Measurements from ENCODE around the gene DCUN1D3. TPM values are rescaled to one million over a fixed set of nuclear protein-coding genes. Genes with fewer than 3 reads are reported as not detected.
A peak's percentile ranks its signal among the peaks of the same experiment; 100 is the strongest.

Gene DCUN1D3
- total and polyA plus RNA-seq, 7 donors, result 2.2 to 19.6 (median 8.6) TPM

GRCh38 chr16:20871941-20872815, 28.0 kb downstream of the DCUN1D3 start:
- Histone ChIP-seq H3K9me3 (no peaks in the 10 kb centered on the region), H3K4me1 (peaks cover 57% of the 10 kb centered on the region), H3K36me3 (ENCODE audit: insufficient read depth in 1 of 2, low read depth in 1 of 2) (no peaks in the 10 kb centered on the region), H3K4me3 (no peak overlapping the region), H3K27me3 (ENCODE audit: insufficient read depth in 3 of 3, low read length in 2 of 3) (no peaks in the 10 kb centered on the region), H3K27ac (no peak overlapping the region)
- no peak for TF ChIP-seq CTCF (IDR thresholded peaks at IDR 0.05)
- DNase-seq (no peak), ATAC-seq (no peak)
- 81 to 85% (median 84%) methylated on average over 9 of the region's 9 CpGs for WGBS, 3 donors
- intact Hi-C loops (cut with DNase I), result no loop called here

- no peak overlapping the region for H3K4me3 ChIP-seq
- TF ChIP-seq CTCF (IDR thresholded peaks at IDR 0.05), result no peak
- ATAC-seq (no peak), DNase-seq (no peak)
- no peaks in the 10 kb centered on the region for H3K9me3 ChIP-seq
- H3K4me1 ChIP-seq, result peaks cover 66% of the 10 kb centered on the region
- intact Hi-C loops (cut with DNase I), result no loop called here
- no peaks in the 10 kb centered on the region for H3K36me3 ChIP-seq (ENCODE audit: insufficient read depth in 1 of 2, low read depth in 1 of 2)
- 8 to 60% (median 17%) methylated on average over 2 of the region's 2 CpGs for WGBS, 3 donors
- H3K27me3 ChIP-seq (ENCODE audit: insufficient read depth in 3 of 3, low read length in 2 of 3), result no peaks in the 10 kb centered on the region
- no peak overlapping the region for H3K27ac ChIP-seq
These were observed 28.9 kb downstream of the DCUN1D3 start for GRCh38 chr16:20871258-20871657.

GRCh38 chr16:20870122-20870820, 29.9 kb downstream of the DCUN1D3 start:
- H3K36me3 ChIP-seq (ENCODE audit: insufficient read depth in 1 of 2, low read depth in 1 of 2), result no peaks in the 10 kb centered on the region
- ATAC-seq (no peak), DNase-seq (no peak)
- TF ChIP-seq CTCF (IDR thresholded peaks at IDR 0.05), result no peak
- intact Hi-C loops (cut with DNase I), result no loop called here
- no peaks in the 10 kb centered on the region for H3K9me3 ChIP-seq
- H3K27ac ChIP-seq, result no peak overlapping the region
- H3K4me3 ChIP-seq, result no peak overlapping the region
- H3K27me3 ChIP-seq (ENCODE audit: insufficient read depth in 3 of 3, low read length in 2 of 3), result no peaks in the 10 kb centered on the region
- peaks cover 74% of the 10 kb centered on the region for H3K4me1 ChIP-seq
- WGBS, 3 donors, result 64 to 77% (median 67%) methylated on average over 2 of the region's 2 CpGs

GRCh38 chr16:20868890-20869289, 31.3 kb downstream of the DCUN1D3 start:
- intact Hi-C loops (cut with DNase I), result loop anchor here in 1 of 2 donors (5.0 kb wide), 1 partner anchor 33 kb away; the partner anchor contains the start of genes DCUN1D3 and LYRM1
- Histone ChIP-seq H3K4me3 (no peak overlapping the region), H3K9me3 (no peaks in the 10 kb centered on the region), H3K36me3 (ENCODE audit: insufficient read depth in 1 of 2, low read depth in 1 of 2) (no peaks in the 10 kb centered on the region), H3K4me1 (peaks cover 65% of the 10 kb centered on the region), H3K27ac (no peak overlapping the region), H3K27me3 (ENCODE audit: insufficient read depth in 3 of 3, low read length in 2 of 3) (no peaks in the 10 kb centered on the region)
- TF ChIP-seq CTCF (IDR thresholded peaks at IDR 0.05), result no peak
- ATAC-seq (peak; percentile 76 to 92 (median 90)), DNase-seq (peak; percentile 89 to 93)
- WGBS, 3 donors, result 6 to 9% (median 7%) methylated on average over 3 of the region's 3 CpGs

Data from psoas muscle (tissue), 8 donors.